ENCODE measurements around the gene SSU72. TPM values are rescaled to one million over a fixed set of nuclear protein-coding genes. Genes with fewer than 3 reads are reported as not detected.

The SSU72 gene
- total RNA-seq, 1 donor from 2014 or later, result 94.1 TPM

DNA sequence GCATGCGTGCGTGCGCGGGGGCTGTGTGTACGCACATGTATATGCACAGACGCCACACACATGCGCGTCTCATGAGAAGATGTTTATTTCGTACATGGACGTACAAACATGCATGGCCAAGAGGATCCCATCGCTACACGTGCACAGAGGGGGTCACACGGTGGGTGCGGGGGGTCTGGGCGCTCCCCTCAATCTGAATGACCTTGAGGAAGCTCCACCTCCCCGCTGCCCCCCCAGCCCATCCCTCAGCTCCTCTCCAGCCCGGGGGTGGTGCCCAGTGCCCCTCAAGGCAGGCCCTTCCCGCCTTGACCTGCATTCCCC lies 35.7 kb downstream of the SSU72 start:
- no peak for TF ChIP-seq EZH2phosphoT487 (IDR thresholded peaks at IDR 0.05)
- TF ChIP-seq EZH2 (IDR thresholded peaks at IDR 0.05), result no peak
- TF ChIP-seq, protein P1, sequence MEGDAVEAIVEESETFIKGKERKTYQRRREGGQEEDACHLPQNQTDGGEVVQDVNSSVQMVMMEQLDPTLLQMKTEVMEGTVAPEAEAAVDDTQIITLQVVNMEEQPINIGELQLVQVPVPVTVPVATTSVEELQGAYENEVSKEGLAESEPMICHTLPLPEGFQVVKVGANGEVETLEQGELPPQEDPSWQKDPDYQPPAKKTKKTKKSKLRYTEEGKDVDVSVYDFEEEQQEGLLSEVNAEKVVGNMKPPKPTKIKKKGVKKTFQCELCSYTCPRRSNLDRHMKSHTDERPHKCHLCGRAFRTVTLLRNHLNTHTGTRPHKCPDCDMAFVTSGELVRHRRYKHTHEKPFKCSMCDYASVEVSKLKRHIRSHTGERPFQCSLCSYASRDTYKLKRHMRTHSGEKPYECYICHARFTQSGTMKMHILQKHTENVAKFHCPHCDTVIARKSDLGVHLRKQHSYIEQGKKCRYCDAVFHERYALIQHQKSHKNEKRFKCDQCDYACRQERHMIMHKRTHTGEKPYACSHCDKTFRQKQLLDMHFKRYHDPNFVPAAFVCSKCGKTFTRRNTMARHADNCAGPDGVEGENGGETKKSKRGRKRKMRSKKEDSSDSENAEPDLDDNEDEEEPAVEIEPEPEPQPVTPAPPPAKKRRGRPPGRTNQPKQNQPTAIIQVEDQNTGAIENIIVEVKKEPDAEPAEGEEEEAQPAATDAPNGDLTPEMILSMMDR (IDR thresholded peaks at IDR 0.05), result no peak
- Histone ChIP-seq H3K4me2 (peak overlapping the region; percentile 94), H3K9me3 (ENCODE audit: low read depth) (no peaks in the 10 kb centered on the region), H3K4me3 (peak overlapping the region; percentile 59), H3K27me3 (no peaks in the 10 kb centered on the region), H3K9ac (no peak overlapping the region), H4K20me1 (ENCODE audit: low read depth) (peaks cover 38% of the 10 kb centered on the region), H3K36me3 (no peaks in the 10 kb centered on the region), H3F3A (ENCODE audit: low read depth) (peaks cover 25% of the 10 kb centered on the region), H3K79me2 (ENCODE audit: low read depth) (peaks cover 5% of the 10 kb centered on the region), H3K27ac (no peak overlapping the region), H2AFZ (replicated peaks) (no peak overlapping the region), H3K4me1 (peaks cover 5% of the 10 kb centered on the region)
- Mint-ChIP-seq H3K36me3 (peaks cover 11% of the 10 kb centered on the region), H3K9me3 (no peaks in the 10 kb centered on the region), H3K4me1 (peaks cover 11% of the 10 kb centered on the region), H3K4me3 (peak overlapping the region; percentile 86), H3K27ac (no peak overlapping the region), H3K27me3 (ENCODE audit: insufficient read depth, low read depth) (peaks cover 2% of the 10 kb centered on the region)
- no peak for DNase-seq (ENCODE audit: low spot score)

GRCh38 chr1:1538334-1538733 lies 36.3 kb downstream of the SSU72 start:
- Histone ChIP-seq H3K9ac (no peak overlapping the region), H3K4me2 (no peak overlapping the region), H3K4me1 (peaks cover 5% of the 10 kb centered on the region), H3K27ac (no peak overlapping the region), H3K9me3 (ENCODE audit: low read depth) (no peaks in the 10 kb centered on the region), H4K20me1 (ENCODE audit: low read depth) (peaks cover 38% of the 10 kb centered on the region), H3K79me2 (ENCODE audit: low read depth) (peaks cover 5% of the 10 kb centered on the region), H3F3A (ENCODE audit: low read depth) (peaks cover 25% of the 10 kb centered on the region), H3K27me3 (no peaks in the 10 kb centered on the region), H3K4me3 (no peak overlapping the region), H3K36me3 (no peaks in the 10 kb centered on the region), H2AFZ (replicated peaks) (no peak overlapping the region)
- Mint-ChIP-seq H3K4me3 (peak overlapping the region; percentile 79), H3K9me3 (no peaks in the 10 kb centered on the region), H3K36me3 (peaks cover 11% of the 10 kb centered on the region), H3K27ac (no peak overlapping the region), H3K4me1 (peaks cover 11% of the 10 kb centered on the region), H3K27me3 (ENCODE audit: insufficient read depth, low read depth) (peaks cover 2% of the 10 kb centered on the region)
- TF ChIP-seq EZH2 (IDR thresholded peaks at IDR 0.05) (no peak), EZH2phosphoT487 (IDR thresholded peaks at IDR 0.05) (no peak)
- TF ChIP-seq, protein P1 (IDR thresholded peaks at IDR 0.05), result no peak
- no peak for DNase-seq (ENCODE audit: low spot score)

DNA sequence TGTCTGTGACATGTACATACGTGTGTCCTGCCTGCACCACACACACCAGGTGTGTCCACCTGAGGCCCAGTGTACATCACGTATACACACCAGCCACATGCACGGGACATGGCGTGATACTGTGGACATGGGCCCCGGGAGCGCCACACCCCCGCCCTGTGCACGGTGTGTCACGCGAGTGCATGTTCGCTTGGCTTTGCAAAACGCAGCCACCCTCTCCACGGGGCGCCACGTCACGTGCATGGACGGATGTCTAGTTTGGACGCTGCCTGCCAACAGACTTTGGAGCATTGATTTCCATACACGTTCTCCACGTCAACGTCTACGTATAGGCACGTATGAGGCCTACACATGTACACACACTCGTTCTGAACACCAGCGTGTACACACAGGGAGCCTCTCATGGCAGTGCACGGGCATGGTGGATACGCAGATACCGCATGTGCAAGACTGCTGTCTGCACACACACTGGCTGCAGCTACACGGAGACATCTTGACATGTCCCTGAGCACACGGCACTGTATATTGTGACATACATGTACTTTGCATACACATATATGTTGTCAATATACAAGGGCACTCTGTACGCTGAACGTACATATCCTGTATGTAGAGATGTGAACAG lies 36.9 kb downstream of the SSU72 start:
- Histone ChIP-seq H3K79me2 (ENCODE audit: low read depth) (peaks cover 5% of the 10 kb centered on the region), H2AFZ (replicated peaks) (no peak overlapping the region), H3K36me3 (no peaks in the 10 kb centered on the region), H3K4me1 (peaks cover 5% of the 10 kb centered on the region), H3K4me2 (no peak overlapping the region), H3K9me3 (ENCODE audit: low read depth) (no peaks in the 10 kb centered on the region), H3K9ac (no peak overlapping the region), H3K27ac (no peak overlapping the region), H3K27me3 (no peaks in the 10 kb centered on the region), H3F3A (ENCODE audit: low read depth) (peaks cover 25% of the 10 kb centered on the region), H3K4me3 (no peak overlapping the region), H4K20me1 (ENCODE audit: low read depth) (peaks cover 38% of the 10 kb centered on the region)
- Mint-ChIP-seq H3K4me1 (peaks cover 11% of the 10 kb centered on the region), H3K9me3 (no peaks in the 10 kb centered on the region), H3K27ac (no peak overlapping the region), H3K36me3 (peaks cover 11% of the 10 kb centered on the region), H3K4me3 (peak overlapping the region; percentile 59), H3K27me3 (ENCODE audit: insufficient read depth, low read depth) (peaks cover 2% of the 10 kb centered on the region)
- TF ChIP-seq, protein P1 (IDR thresholded peaks at IDR 0.05), result no peak
- TF ChIP-seq EZH2 (IDR thresholded peaks at IDR 0.05) (no peak), EZH2phosphoT487 (IDR thresholded peaks at IDR 0.05) (no peak)
- DNase-seq (ENCODE audit: low spot score), result no peak

Measured in neural progenitor cell (in vitro differentiated cells).